Measurements from ENCODE around the gene FTH1. TPM values are rescaled to one million over a fixed set of nuclear protein-coding genes. Genes with fewer than 3 reads are reported as not detected.

The FTH1 gene
- total RNA-seq, 1 experiment from 2014 or later = 3,345 TPM

DNA sequence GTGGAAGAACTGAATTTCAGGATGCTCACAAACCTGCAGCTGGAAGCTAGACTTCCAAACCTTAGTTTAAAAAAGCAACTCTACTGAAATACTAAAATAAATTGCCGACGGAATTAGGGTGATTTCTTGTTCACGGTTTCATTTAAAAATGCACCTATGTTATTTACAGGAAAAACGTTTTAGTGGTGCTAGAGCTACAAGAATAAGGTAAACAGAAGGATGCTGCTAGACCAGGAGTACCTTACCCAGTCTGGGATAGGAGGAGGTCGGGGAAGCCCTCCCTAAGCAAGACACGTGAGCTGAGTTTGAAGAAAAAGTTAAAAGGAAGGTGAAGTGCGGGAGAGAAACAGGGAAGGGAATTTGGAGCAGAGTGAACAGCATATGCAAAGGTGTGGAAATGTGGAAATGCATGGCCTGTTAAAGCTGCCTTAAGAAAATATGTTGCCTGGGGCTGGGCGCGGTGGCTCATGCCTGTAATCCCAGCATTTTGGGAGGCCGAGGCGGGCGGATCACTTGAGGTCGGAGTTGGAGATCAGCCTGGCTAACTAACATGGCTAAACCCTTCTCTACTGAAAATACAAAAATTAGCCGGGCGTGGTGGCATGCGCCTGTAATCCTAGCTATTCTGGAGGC, 1.4 kb upstream of the FTH1 start:
- Histone ChIP-seq H3K4me1 (ENCODE audit: control insufficient read depth in 1 of 2, insufficient read depth in 2 of 2, low read length in 2 of 2) (peaks cover 54 to 80% of the 10 kb centered on the region in 2 experiments), H3K9ac (ENCODE audit: low read length) (peak overlapping the region; percentile 97), H3K4me3 (replicated peaks in 1 of 2; ENCODE audit: low read depth in 1 of 2, low read length in 2 of 2) (peak overlapping the region; percentile 73 to 99), H3K79me2 (ENCODE audit: insufficient read depth, low read length) (peaks cover 41% of the 10 kb centered on the region), H3K9me2 (ENCODE audit: insufficient read depth) (no peaks in the 10 kb centered on the region), H3K27me3 (ENCODE audit: insufficient read depth, low read length) (no peaks in the 10 kb centered on the region), H3K36me3 (ENCODE audit: control insufficient read depth in 1 of 2, insufficient read depth in 2 of 2, low read length in 2 of 2) (peaks cover 6 to 26% of the 10 kb centered on the region in 2 experiments), H4K20me1 (ENCODE audit: insufficient read depth) (peaks cover 17% of the 10 kb centered on the region; the same call in 1 of the 2 replicates), H3K27ac (ENCODE audit: low read depth, low read length) (peak overlapping the region; percentile 96), H3K9me3 (ENCODE audit: control insufficient read depth in 1 of 2, insufficient read depth in 1 of 2, low read depth in 1 of 2, low read length in 2 of 2) (no peaks in the 10 kb centered on the region), H3K4me2 (ENCODE audit: low read length) (peak overlapping the region; percentile 96), H2AFZ (ENCODE audit: low read depth, low read length, poor library complexity, severe bottlenecking) (no peak overlapping the region)
- ATAC-seq = no peak
- TF ChIP-seq SP1 (IDR thresholded peaks at IDR 0.05; ENCODE audit: low read depth) (no peak), EZH2 (IDR thresholded peaks at IDR 0.05) (no peak), RAD21 (IDR thresholded peaks at IDR 0.05; ENCODE audit: low read depth) (no peak), ELF1 (IDR thresholded peaks at IDR 0.05; ENCODE audit: borderline replicate concordance, low read depth) (no peak), FOSL1 (IDR thresholded peaks at IDR 0.05; ENCODE audit: low read depth) (no peak), ZFX (IDR thresholded peaks at IDR 0.05) (no peak; the same call in 1 of the 2 replicates), YY1 (IDR thresholded peaks at IDR 0.05; ENCODE audit: extremely low read depth, insufficient replicate concordance, low read depth, low read length) (no peak), CBX3 (IDR thresholded peaks at IDR 0.05; ENCODE audit: low read depth) (no peak), CEBPB (IDR thresholded peaks at IDR 0.05; ENCODE audit: low read depth) (no peak), TCF7L2 (IDR thresholded peaks at IDR 0.05; ENCODE audit: borderline replicate concordance, extremely low read depth, insufficient read depth, insufficient read length) (no peak)
- TF ChIP-seq, protein P1, sequence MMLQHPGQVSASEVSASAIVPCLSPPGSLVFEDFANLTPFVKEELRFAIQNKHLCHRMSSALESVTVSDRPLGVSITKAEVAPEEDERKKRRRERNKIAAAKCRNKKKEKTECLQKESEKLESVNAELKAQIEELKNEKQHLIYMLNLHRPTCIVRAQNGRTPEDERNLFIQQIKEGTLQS (IDR thresholded peaks at IDR 0.05) = no peak
- TF ChIP-seq, protein P2, sequence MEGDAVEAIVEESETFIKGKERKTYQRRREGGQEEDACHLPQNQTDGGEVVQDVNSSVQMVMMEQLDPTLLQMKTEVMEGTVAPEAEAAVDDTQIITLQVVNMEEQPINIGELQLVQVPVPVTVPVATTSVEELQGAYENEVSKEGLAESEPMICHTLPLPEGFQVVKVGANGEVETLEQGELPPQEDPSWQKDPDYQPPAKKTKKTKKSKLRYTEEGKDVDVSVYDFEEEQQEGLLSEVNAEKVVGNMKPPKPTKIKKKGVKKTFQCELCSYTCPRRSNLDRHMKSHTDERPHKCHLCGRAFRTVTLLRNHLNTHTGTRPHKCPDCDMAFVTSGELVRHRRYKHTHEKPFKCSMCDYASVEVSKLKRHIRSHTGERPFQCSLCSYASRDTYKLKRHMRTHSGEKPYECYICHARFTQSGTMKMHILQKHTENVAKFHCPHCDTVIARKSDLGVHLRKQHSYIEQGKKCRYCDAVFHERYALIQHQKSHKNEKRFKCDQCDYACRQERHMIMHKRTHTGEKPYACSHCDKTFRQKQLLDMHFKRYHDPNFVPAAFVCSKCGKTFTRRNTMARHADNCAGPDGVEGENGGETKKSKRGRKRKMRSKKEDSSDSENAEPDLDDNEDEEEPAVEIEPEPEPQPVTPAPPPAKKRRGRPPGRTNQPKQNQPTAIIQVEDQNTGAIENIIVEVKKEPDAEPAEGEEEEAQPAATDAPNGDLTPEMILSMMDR (IDR thresholded peaks at IDR 0.05 in 2 of 3, conservative IDR thresholded peaks at IDR 0.05 in 1 of 3; ENCODE audit: borderline replicate concordance in 1 of 3, insufficient read depth in 1 of 3, low read depth in 2 of 3, low read length in 2 of 3) = no peak
- TF ChIP-seq, protein P3, sequence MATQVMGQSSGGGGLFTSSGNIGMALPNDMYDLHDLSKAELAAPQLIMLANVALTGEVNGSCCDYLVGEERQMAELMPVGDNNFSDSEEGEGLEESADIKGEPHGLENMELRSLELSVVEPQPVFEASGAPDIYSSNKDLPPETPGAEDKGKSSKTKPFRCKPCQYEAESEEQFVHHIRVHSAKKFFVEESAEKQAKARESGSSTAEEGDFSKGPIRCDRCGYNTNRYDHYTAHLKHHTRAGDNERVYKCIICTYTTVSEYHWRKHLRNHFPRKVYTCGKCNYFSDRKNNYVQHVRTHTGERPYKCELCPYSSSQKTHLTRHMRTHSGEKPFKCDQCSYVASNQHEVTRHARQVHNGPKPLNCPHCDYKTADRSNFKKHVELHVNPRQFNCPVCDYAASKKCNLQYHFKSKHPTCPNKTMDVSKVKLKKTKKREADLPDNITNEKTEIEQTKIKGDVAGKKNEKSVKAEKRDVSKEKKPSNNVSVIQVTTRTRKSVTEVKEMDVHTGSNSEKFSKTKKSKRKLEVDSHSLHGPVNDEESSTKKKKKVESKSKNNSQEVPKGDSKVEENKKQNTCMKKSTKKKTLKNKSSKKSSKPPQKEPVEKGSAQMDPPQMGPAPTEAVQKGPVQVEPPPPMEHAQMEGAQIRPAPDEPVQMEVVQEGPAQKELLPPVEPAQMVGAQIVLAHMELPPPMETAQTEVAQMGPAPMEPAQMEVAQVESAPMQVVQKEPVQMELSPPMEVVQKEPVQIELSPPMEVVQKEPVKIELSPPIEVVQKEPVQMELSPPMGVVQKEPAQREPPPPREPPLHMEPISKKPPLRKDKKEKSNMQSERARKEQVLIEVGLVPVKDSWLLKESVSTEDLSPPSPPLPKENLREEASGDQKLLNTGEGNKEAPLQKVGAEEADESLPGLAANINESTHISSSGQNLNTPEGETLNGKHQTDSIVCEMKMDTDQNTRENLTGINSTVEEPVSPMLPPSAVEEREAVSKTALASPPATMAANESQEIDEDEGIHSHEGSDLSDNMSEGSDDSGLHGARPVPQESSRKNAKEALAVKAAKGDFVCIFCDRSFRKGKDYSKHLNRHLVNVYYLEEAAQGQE (IDR thresholded peaks at IDR 0.05; ENCODE audit: low read depth) = no peak
- intact Hi-C loops (cut with micrococcal nuclease) = no loop called here
- no peak for DNase-seq (ENCODE audit: low read depth, low spot score)
- ChIA-PET POLR2A (interaction anchor here (0.6 to 10.2 kb wide), 14 partner anchors 10 to 154 kb away, joined by 3 to 86 read pairs (median 7); partner anchors contain the start of gene BEST1), CTCF (interaction anchor here (0.9 to 2.2 kb wide), 4 partner anchors 19 to 113 kb away, joined by 3 to 8 read pairs (median 4); no protein-coding TSS in a partner anchor), RAD21 (ENCODE audit: low non-redundant PET in 1 of 2, low total read pairs in 2 of 2, uncharacterized antibody in 2 of 2, unreplicated experiment in 2 of 2) (interaction anchor here in 1 of 2 experiments (0.7 kb wide), 1 partner anchor 76 kb away, joined by 3 read pairs; no protein-coding TSS in a partner anchor)
- BruUV-seq (replicated peaks) = no TSS peak
